RPMI8226 (cell line): Measurements from ENCODE around the gene MIF.
"Not testable (repeated sequence)": the region's sequence is repeated elsewhere in the genome, so short reads cannot be mapped to it uniquely, and the experiment has no call there.

ENCODE experiments used
- DNase-seq: peaks from one replicate; pipeline ENCODE4 v3.0.0-alpha.2; 2015

Gene MIF

GRCh38 chr22:23878219-23878618 lies 16.0 kb upstream of the MIF start:
- no peak for DNase-seq

- no peak for DNase-seq
Observed at GRCh38 chr22:23882370-23882769, 11.8 kb upstream of the MIF start.

- DNase-seq = no peak
Observed at GRCh38 chr22:23883658-23884057, 10.5 kb upstream of the MIF start.

- DNase-seq = no peak
Observed at GRCh38 chr22:23884140-23884539, 10.0 kb upstream of the MIF start.

- no peak for DNase-seq
Observed at GRCh38 chr22:23888615-23889401, 5.4 kb upstream of the MIF start.

GRCh38 chr22:23889620-23890019 lies 4.6 kb upstream of the MIF start:
- no peak for DNase-seq

- no peak for DNase-seq
Observed at GRCh38 chr22:23891726-23892125, 2.5 kb upstream of the MIF start.

- no peak for DNase-seq
Observed at GRCh38 chr22:23892130-23892529, 2.1 kb upstream of the MIF start.

GRCh38 chr22:23892706-23893105 lies 1.5 kb upstream of the MIF start:
- no peak for DNase-seq

GRCh38 chr22:23893121-23893944 lies 850 bp upstream of the MIF start:
- DNase-seq = peak; percentile 16

GRCh38 chr22:23894710-23895598 lies 771 bp downstream of the MIF start:
- peak; percentile 88 for DNase-seq

GRCh38 chr22:23895599-23896144 lies 1.5 kb downstream of the MIF start:
- no peak for DNase-seq

- DNase-seq = no peak
Observed at GRCh38 chr22:23896166-23896522, 2.0 kb downstream of the MIF start.

GRCh38 chr22:23896523-23897186 lies 2.5 kb downstream of the MIF start:
- no peak for DNase-seq

GRCh38 chr22:23897320-23897719 lies 3.1 kb downstream of the MIF start:
- no peak for DNase-seq

- DNase-seq = no peak
Observed at GRCh38 chr22:23898006-23898974, 4.1 kb downstream of the MIF start.

- DNase-seq = no peak
Observed at GRCh38 chr22:23899042-23899745, 5.0 kb downstream of the MIF start.

- not testable (repeated sequence) for DNase-seq
Observed at GRCh38 chr22:23900227-23900626, 6.0 kb downstream of the MIF start.

- no peak for DNase-seq
Observed at GRCh38 chr22:23901600-23901999, 7.4 kb downstream of the MIF start.

- DNase-seq = no peak
Observed at GRCh38 chr22:23903328-23903971, 9.3 kb downstream of the MIF start.
